ENCODE results near the gene DDX6. TPM values are rescaled to one million over a fixed set of nuclear protein-coding genes. Genes with fewer than 3 reads are reported as not detected.
A peak's percentile ranks its signal among the peaks of the same experiment; 100 is the strongest.
"Not testable (repeated sequence)": the region's sequence is repeated elsewhere in the genome, so short reads cannot be mapped to it uniquely, and the experiment has no call there.

DDX6 gene
- total and polyA plus RNA-seq, 3 experiments from 2014 or later: 85.6 to 189 (median 187) TPM

DNA sequence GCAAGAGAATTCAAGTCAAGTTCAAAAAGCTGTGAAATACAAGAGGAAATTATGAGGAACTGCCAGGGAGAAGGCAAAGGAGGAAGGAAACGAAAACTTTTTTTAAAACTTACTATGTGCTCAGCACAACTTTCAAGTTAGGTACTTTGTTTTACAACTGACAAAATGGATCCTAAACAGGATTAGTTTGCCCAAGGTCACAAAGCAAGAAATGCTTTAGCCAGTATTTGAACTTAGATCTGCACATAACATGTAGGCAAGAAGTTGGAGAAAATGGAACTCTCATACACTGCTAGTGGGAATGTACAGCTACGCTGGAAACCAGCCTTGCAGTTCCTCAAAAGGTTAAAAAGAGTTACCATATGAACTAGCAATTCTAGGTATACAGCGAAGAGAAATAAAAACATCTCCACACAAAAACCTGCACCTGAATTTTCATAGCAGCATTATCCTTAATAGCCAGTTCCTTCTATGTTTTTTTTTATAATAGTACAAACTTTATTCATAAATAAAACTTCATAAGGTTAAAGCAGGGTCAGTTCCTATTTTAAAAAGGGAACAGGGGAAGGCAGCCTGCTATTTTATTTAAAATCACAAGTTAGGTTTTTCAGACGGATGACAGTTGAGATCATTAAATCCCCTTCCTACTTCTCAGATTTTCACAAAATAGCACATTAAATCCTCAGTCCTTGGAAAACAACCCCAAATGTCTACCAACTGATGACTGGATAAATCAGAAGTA is 19.2 kb downstream of the DDX6 start:
- H3K27me3 ChIP-seq (ENCODE audit: insufficient read depth, low read length, poor library complexity, severe bottlenecking): no peaks in the 10 kb centered on the region
- CTCF ChIA-PET: interaction anchor here (1.1 to 3.1 kb wide), 6 partner anchors 18 to 154 kb away, joined by 3 to 13 read pairs (median 4); partner anchors contain the start of genes BCL9L and DDX6
- H3K27ac ChIP-seq (ENCODE audit: low read depth, low read length): no peak overlapping the region
- no peaks in the 10 kb centered on the region for H3K9me3 Mint-ChIP-seq
- peaks cover 88% of the 10 kb centered on the region for H3K4me1 ChIP-seq (ENCODE audit: insufficient read depth, low read length)
- peak overlapping the region; percentile 34 to 89 (median 72) for H3K27ac Mint-ChIP-seq
- no peaks in the 10 kb centered on the region for H3K27me3 Mint-ChIP-seq
- peaks cover 63% of the 10 kb centered on the region for H3K36me3 ChIP-seq (ENCODE audit: insufficient read depth, low read length)
- H3K4me3 ChIP-seq (ENCODE audit: low read length): no peak overlapping the region
- peaks cover under 1 to 91% (median 22%) of the 10 kb centered on the region in 3 donors for H3K36me3 Mint-ChIP-seq
- DNase-seq: no peak
- peak overlapping the region; percentile 2 to 70 (median 64) for H3K4me3 Mint-ChIP-seq
- POLR2A ChIA-PET: interaction anchor here (0.6 to 1.3 kb wide), 2 partner anchors 66 to 76 kb away, joined by 3 read pairs; no protein-coding TSS in a partner anchor
- H3K4me1 Mint-ChIP-seq: peaks cover 82 to 97% (median 95%) of the 10 kb centered on the region in 3 donors
- no peaks in the 10 kb centered on the region for H3K9me3 ChIP-seq (ENCODE audit: low read length)

DNA sequence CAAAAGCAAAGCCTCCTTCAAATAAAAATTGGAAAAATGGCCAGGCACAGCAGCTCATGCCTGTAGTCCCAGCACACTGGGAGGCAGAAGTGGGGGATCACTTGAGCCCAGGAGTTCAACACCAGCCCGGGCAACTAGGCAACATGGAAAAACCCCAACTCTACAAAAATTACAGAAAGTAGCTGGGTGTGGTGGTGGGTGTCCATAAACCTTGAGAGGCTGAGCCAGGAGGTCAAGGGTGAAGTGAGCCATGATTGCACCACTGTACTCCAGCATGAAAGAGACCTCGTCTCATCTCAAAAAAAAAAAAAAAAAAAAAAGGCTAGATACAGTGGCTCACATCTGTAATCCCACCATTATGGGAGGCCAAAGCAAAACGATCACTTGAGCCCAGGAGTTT is 22.3 kb downstream of the DDX6 start:
- Mint-ChIP-seq H3K4me1 (peaks cover 66 to 80% (median 77%) of the 10 kb centered on the region in 3 donors), H3K4me3 (peak overlapping the region in 6 of 7 donors; percentile 15 to 41 (median 30)), H3K27me3 (no peaks in the 10 kb centered on the region), H3K9me3 (no peaks in the 10 kb centered on the region), H3K27ac (peak overlapping the region in 7 of 8 donors; percentile 12 to 78 (median 56)), H3K36me3 (peaks cover 3 to 91% (median 10%) of the 10 kb centered on the region in 3 donors)
- ChIA-PET POLR2A (interaction anchor here (0.8 kb wide), 1 partner anchor 535 kb away, joined by 4 read pairs; no protein-coding TSS in a partner anchor), CTCF (interaction anchor here (0.8 to 3.3 kb wide), 5 partner anchors 16 to 164 kb away, joined by 3 to 20 read pairs (median 4); no protein-coding TSS in a partner anchor)
- Histone ChIP-seq H3K36me3 (ENCODE audit: insufficient read depth, low read length) (peaks cover 42% of the 10 kb centered on the region), H3K27ac (ENCODE audit: low read depth, low read length) (no peak overlapping the region), H3K27me3 (ENCODE audit: insufficient read depth, low read length, poor library complexity, severe bottlenecking) (no peaks in the 10 kb centered on the region), H3K4me1 (ENCODE audit: insufficient read depth, low read length) (peaks cover 61% of the 10 kb centered on the region), H3K4me3 (ENCODE audit: low read length) (no peak overlapping the region), H3K9me3 (ENCODE audit: low read length) (no peaks in the 10 kb centered on the region)
- DNase-seq: no peak

DNA sequence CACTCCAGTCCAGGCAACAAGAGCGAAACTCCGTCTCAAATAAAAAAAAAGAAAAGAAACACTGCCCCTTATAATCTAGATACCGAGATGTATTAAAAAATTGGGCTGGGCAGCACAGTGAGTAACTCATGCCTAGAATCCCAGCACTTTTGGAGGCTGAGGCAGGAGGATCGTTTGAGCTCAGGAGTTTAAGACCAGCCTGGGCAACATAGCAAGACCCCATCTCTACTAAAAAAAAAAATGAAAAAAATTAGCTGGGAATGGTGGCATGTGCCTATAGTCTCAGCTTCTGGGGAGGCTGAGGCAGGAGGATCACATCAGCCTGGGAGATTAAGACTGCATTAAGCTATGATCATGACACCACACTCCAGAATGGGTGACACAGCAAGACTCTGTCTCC is 24.9 kb downstream of the DDX6 start:
- Mint-ChIP-seq H3K27ac (peak overlapping the region in 4 of 8 donors; percentile 23 to 79 (median 38)), H3K4me3 (no peak overlapping the region), H3K9me3 (no peaks in the 10 kb centered on the region), H3K4me1 (peaks cover 50 to 65% (median 63%) of the 10 kb centered on the region in 3 donors), H3K27me3 (no peaks in the 10 kb centered on the region), H3K36me3 (peaks cover 3 to 90% (median 13%) of the 10 kb centered on the region in 3 donors)
- DNase-seq: no peak
- Histone ChIP-seq H3K27me3 (ENCODE audit: insufficient read depth, low read length, poor library complexity, severe bottlenecking) (no peaks in the 10 kb centered on the region), H3K4me3 (ENCODE audit: low read length) (no peak overlapping the region), H3K9me3 (ENCODE audit: low read length) (no peaks in the 10 kb centered on the region), H3K4me1 (ENCODE audit: insufficient read depth, low read length) (peaks cover 36% of the 10 kb centered on the region), H3K36me3 (ENCODE audit: insufficient read depth, low read length) (peaks cover 47% of the 10 kb centered on the region), H3K27ac (ENCODE audit: low read depth, low read length) (no peak overlapping the region)
- ChIA-PET POLR2A (no interaction called here), CTCF (interaction anchor here (1.0 to 1.3 kb wide), 4 partner anchors 24 to 76 kb away, joined by 3 to 5 read pairs (median 3); no protein-coding TSS in a partner anchor)

DNA sequence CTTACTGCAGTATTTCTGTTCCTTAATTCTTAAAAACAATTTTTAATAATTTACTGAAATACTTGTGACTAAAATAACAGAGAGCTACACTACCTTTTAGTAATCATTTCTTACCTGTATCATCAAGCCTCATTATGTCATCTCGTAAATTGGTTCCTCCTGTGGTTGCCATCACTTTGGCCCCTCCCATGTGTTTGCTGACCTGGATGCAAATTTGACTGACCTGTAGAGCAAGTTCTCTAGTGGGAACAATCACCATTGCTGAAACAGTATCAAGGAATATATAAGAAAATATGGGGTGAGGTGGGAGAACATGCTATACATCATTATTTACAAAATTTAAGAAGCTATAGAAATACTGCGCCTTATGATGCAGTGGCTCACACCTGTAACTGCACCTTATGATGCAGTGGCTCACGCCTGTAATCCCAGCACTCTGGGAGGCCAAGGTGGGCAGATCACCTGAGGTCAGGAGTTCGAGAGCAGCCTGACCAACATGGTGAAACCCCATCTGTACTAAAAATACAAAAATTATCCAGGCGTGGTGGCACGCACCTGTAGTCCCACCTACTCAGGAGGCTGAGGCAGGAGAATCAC is 25.8 kb downstream of the DDX6 start:
- H3K9me3 Mint-ChIP-seq; POLR2A ChIA-PET; H3K4me3 Mint-ChIP-seq; DNase-seq; H3K9me3 ChIP-seq (ENCODE audit: low read length); H3K27me3 ChIP-seq (ENCODE audit: insufficient read depth, low read length, poor library complexity, severe bottlenecking); H3K4me3 ChIP-seq (ENCODE audit: low read length); H3K27ac ChIP-seq (ENCODE audit: low read depth, low read length); H3K27me3 Mint-ChIP-seq: not testable (repeated sequence)
- H3K4me1 Mint-ChIP-seq: peaks cover 43 to 57% (median 54%) of the 10 kb centered on the region in 3 donors
- peak overlapping the region in 6 of 8 donors; percentile 10 to 79 (median 76) for H3K27ac Mint-ChIP-seq
- peaks cover 3 to 90% (median 11%) of the 10 kb centered on the region in 3 donors for H3K36me3 Mint-ChIP-seq
- CTCF ChIA-PET: interaction anchor here (1.0 to 1.7 kb wide), 4 partner anchors 25 to 105 kb away, joined by 3 read pairs; no protein-coding TSS in a partner anchor
- Histone ChIP-seq H3K36me3 (ENCODE audit: insufficient read depth, low read length) (peaks cover 44% of the 10 kb centered on the region), H3K4me1 (ENCODE audit: insufficient read depth, low read length) (peaks cover 27% of the 10 kb centered on the region)

DNA sequence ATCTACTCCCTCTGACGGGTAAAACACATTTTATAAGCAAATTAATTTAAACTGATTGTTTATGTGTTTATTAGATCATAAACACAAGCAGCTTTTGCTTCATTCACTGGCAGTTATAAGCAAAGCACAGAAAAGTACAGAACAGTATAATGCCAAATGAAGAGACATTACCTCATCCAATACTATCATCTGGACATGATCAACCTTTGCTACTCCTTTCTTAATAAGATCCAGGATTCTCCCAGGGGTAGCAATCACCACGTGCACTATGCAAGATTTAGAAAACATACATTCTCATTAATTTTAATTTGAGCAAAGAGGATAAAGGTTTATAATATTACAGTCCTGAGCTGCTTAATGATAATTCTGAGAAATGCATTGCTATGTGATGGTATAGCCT is 27.9 kb downstream of the DDX6 start:
- Histone ChIP-seq H3K9me3 (ENCODE audit: low read length) (no peaks in the 10 kb centered on the region), H3K4me3 (ENCODE audit: low read length) (no peak overlapping the region), H3K36me3 (ENCODE audit: insufficient read depth, low read length) (peaks cover 60% of the 10 kb centered on the region), H3K4me1 (ENCODE audit: insufficient read depth, low read length) (peaks cover 10% of the 10 kb centered on the region), H3K27ac (ENCODE audit: low read depth, low read length) (no peak overlapping the region), H3K27me3 (ENCODE audit: insufficient read depth, low read length, poor library complexity, severe bottlenecking) (no peaks in the 10 kb centered on the region)
- Mint-ChIP-seq H3K4me1 (peaks cover 29 to 40% (median 38%) of the 10 kb centered on the region in 3 donors), H3K36me3 (peaks cover 10 to 96% (median 12%) of the 10 kb centered on the region in 3 donors), H3K9me3 (no peaks in the 10 kb centered on the region), H3K27me3 (peaks cover 0 to 4% of the 10 kb centered on the region in 2 donors), H3K27ac (peak overlapping the region in 1 of 8 donors; percentile 30), H3K4me3 (no peak overlapping the region)
- CTCF ChIA-PET: interaction anchor here (1.3 to 3.5 kb wide), 3 partner anchors 74 to 143 kb away, joined by 3 to 12 read pairs (median 5); no protein-coding TSS in a partner anchor
- DNase-seq: no peak
- POLR2A ChIA-PET: interaction anchor here (0.6 to 0.8 kb wide), 2 partner anchors 26 to 27 kb away, joined by 3 read pairs; no protein-coding TSS in a partner anchor

DNA sequence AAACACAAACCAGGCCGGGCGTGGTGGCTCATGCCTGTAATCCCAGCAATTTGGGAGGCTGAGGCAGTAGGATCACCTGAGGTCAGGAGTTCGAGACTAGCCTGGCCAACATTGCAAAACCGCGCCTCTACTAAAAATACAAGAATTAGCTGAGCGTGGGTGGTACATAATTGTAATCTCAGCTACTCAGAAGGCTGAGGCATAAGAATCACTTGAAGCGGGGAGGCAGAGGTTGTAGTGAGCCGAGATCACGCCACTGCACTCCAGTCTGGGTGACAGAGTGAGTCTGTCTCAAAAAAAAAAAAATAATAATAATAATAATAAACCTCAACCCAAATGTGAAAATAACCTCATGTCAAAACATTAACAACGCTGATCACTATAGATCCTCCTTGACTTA is 29.0 kb downstream of the DDX6 start:
- H3K27me3 ChIP-seq (ENCODE audit: insufficient read depth, low read length, poor library complexity, severe bottlenecking); H3K4me3 ChIP-seq (ENCODE audit: low read length); DNase-seq; H3K9me3 ChIP-seq (ENCODE audit: low read length); H3K4me3 Mint-ChIP-seq; POLR2A ChIA-PET; H3K4me1 ChIP-seq (ENCODE audit: insufficient read depth, low read length); H3K9me3 Mint-ChIP-seq; H3K27ac ChIP-seq (ENCODE audit: low read depth, low read length); H3K27me3 Mint-ChIP-seq: not testable (repeated sequence)
- Mint-ChIP-seq H3K4me1 (peaks cover 24 to 34% (median 33%) of the 10 kb centered on the region in 3 donors), H3K36me3 (peaks cover 14 to 93% (median 16%) of the 10 kb centered on the region in 3 donors), H3K27ac (peak overlapping the region in 3 of 8 donors; percentile 22 to 83 (median 79))
- H3K36me3 ChIP-seq (ENCODE audit: insufficient read depth, low read length): peaks cover 55% of the 10 kb centered on the region
- CTCF ChIA-PET: interaction anchor here (0.6 to 3.5 kb wide), 6 partner anchors 12 to 182 kb away, joined by 3 to 12 read pairs (median 3); no protein-coding TSS in a partner anchor

DNA sequence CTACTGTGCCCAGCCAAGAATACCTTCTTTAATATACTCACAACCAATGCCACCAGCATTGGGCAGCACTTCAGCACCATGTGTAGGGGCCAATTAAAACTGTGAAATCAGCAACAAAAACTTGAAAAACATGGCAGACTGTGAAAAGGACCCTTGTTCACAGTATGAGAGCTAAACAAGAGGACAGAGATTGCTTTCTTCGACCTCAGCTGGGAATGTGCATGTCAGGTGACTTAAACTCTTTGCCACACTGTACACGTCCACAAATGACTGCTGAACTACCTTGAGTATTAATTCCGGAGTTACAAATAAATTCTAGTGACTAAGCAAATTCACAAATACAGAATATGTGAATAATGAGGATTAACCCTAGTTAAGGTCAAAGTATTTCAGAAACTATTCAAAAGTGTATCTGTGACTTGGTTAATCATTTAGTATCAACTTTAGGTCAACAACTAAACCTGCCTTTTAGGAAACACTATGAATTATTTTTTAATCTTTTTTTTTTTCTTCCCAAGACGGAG is 33.0 kb downstream of the DDX6 start:
- Mint-ChIP-seq H3K4me1 (peaks cover 13 to 15% (median 14%) of the 10 kb centered on the region in 3 donors), H3K4me3 (no peak overlapping the region), H3K27ac (peak overlapping the region in 3 of 8 donors; percentile 22 to 78 (median 35)), H3K36me3 (peaks cover 11 to 92% (median 28%) of the 10 kb centered on the region in 3 donors), H3K27me3 (peaks cover 0 to 4% of the 10 kb centered on the region in 2 donors), H3K9me3 (no peaks in the 10 kb centered on the region)
- Histone ChIP-seq H3K4me3 (ENCODE audit: low read length) (no peak overlapping the region), H3K4me1 (ENCODE audit: insufficient read depth, low read length) (no peaks in the 10 kb centered on the region), H3K9me3 (ENCODE audit: low read length) (no peaks in the 10 kb centered on the region), H3K27ac (ENCODE audit: low read depth, low read length) (no peak overlapping the region), H3K36me3 (ENCODE audit: insufficient read depth, low read length) (peaks cover 79% of the 10 kb centered on the region), H3K27me3 (ENCODE audit: insufficient read depth, low read length, poor library complexity, severe bottlenecking) (no peaks in the 10 kb centered on the region)
- ChIA-PET CTCF (interaction anchor here (0.9 to 2.0 kb wide), 5 partner anchors 33 to 205 kb away, joined by 3 to 5 read pairs (median 3); partner anchors contain the start of gene DDX6), POLR2A (interaction anchor here (0.6 kb wide), 1 partner anchor 185 kb away, joined by 3 read pairs; no protein-coding TSS in a partner anchor)
- no peak for DNase-seq
